ENCODE results near the gene MAN2C1. TPM values are rescaled to one million over a fixed set of nuclear protein-coding genes. Genes with fewer than 3 reads are reported as not detected.
A peak's percentile ranks its signal among the peaks of the same experiment; 100 is the strongest.

MAN2C1 gene
- total RNA-seq, 2 donors from 2014 or later, result 192 to 211 TPM

GRCh38 chr15:75362642-75363249 lies 5.7 kb downstream of the MAN2C1 start:
- DNase-seq (no peak), ATAC-seq (no peak)
- intact Hi-C loops (cut with DNase I, micrococcal nuclease), result loop anchor here in 1 of 2 donors (10.0 kb wide), 1 partner anchor 272 kb away; no protein-coding TSS in a partner anchor

GRCh38 chr15:75361989-75362641 lies 6.3 kb downstream of the MAN2C1 start:
- ATAC-seq (peak; percentile 10), DNase-seq (no peak)
- intact Hi-C loops (cut with DNase I, micrococcal nuclease), result loop anchor here in 1 of 2 donors (10.0 kb wide), 1 partner anchor 273 kb away; no protein-coding TSS in a partner anchor

GRCh38 chr15:75361361-75361988 lies 6.9 kb downstream of the MAN2C1 start:
- DNase-seq (no peak), ATAC-seq (no peak)
- intact Hi-C loops (cut with DNase I, micrococcal nuclease), result loop anchor here in 1 of 2 donors (10.0 kb wide), 1 partner anchor 273 kb away; no protein-coding TSS in a partner anchor

DNA sequence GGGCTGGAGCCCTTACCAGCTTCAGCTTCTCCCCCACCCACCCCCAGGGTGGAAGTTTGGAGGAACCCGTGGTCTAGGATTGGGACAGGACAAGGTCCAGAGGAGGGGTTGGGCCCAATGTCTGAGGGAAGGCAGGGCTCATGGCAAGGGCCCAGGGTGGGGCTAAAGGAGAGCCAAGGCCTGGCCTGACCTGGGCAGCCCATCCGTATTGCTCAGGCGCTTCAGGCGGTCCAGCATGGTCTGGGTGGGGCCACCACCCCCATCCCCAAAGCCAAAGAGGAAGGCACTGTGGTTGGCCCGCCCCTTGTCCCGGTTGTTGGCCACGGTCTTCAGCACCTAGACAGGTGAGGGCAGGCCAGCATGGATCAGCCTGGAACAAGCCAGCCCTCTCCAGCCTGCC lies 7.6 kb downstream of the MAN2C1 start:
- ATAC-seq (no peak), DNase-seq (no peak)
- intact Hi-C loops (cut with DNase I, micrococcal nuclease), result loop anchor here in 1 of 2 donors (10.0 kb wide), 1 partner anchor 274 kb away; no protein-coding TSS in a partner anchor

- intact Hi-C loops (cut with DNase I, micrococcal nuclease), result loop anchor here in 1 of 2 donors (10.0 kb wide), 1 partner anchor 274 kb away; no protein-coding TSS in a partner anchor
- no peak for ATAC-seq
- no peak for DNase-seq
Observed at GRCh38 chr15:75360391-75360790, 8.0 kb downstream of the MAN2C1 start.

DNA sequence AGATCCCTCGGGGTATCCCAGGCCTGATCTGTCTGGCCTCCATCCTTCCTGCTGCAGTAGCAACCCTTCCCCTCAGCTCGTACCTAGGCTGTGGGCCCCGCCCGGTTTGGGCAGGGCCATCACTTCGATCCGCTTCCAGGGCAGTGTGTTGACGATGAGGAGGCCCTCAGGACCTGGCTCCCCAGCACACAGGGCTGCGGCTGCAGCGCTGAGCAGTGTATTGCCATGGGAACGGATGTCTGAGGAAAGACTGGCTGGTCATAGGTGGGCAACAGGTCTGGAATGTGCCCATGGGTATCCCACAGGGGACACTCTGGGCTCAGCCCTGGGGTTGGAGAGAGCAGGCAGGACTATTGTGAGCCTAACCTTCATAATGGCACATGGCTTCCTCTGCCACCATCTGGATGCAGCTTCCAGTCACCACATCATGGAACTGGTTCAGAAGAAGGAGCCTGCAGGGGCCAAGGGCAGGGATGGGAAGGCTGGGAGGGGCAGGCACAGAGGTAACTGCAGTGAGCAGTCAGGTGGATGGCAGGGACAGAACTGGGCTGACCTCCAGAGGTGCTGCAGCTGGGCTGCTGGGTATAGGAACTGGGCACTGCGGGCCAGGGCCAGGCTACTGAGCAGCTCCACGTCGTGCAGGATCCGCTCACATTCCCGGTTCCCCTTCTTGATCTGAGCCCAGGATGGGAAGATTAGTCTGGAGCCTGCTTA lies 8.7 kb downstream of the MAN2C1 start:
- no peak for DNase-seq
- intact Hi-C loops (cut with DNase I, micrococcal nuclease), result loop anchor here in 1 of 2 donors (10.0 kb wide), 1 partner anchor 275 kb away; no protein-coding TSS in a partner anchor
- peak; percentile 18 for ATAC-seq

- ATAC-seq (no peak), DNase-seq (no peak)
- intact Hi-C loops (cut with DNase I, micrococcal nuclease), result no loop called here
Observed at GRCh38 chr15:75358771-75359536, 9.5 kb downstream of the MAN2C1 start.

DNA sequence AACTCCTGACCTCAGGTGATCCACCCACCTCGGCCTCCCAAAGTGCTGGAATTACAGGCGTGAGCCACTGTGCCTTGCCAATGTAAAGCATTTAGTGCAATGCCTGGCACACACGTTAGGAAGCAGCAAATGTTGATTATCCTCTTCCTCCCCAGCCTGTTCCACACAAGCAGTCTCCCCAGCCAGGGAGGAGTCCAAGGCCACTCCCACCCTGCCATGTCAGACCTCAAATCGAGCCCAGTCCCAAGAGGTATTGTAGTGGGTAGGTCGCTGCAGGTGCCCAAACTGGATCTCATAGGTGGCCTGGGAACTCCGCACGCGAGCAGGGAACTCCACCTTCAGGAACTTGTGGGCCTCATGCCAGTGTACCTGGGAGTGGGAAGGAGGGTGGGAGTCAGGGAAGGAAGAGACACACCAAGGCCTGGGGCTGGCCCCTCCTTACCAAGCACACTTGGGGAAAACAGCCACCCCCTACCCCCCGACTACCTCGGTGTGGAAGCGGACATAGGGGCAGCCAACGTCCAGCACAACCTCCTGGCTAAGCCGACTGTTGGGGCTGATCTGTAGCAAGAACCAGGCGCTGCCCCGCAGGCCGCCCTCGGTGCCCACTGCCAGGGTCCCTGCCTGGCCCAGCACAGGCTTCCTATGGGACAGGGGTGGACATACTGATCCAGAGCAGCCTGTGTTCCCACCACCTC lies 10.3 kb downstream of the MAN2C1 start:
- ATAC-seq (no peak), DNase-seq (no peak)
- intact Hi-C loops (cut with DNase I, micrococcal nuclease), result no loop called here

DNA sequence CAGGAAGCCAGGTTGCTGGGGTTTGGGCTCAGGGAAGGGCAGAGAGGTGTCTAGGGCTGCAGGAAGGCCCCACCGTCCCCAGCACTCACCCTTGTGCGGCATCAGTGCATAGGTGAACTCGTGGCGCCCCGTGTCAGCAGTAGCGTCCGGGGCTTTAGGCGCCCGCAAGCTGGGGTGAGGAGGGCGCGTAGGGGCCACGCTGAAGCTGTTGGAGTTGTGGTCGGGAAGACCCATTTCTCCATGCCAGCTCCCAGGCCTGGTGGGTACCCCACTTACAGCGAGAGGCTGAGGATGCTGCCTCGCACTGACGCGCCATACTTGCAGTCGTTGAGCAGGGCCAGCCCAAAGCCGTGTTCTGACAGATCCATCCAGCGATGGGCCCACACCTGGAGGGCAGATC lies 11.9 kb downstream of the MAN2C1 start:
- no peak for DNase-seq
- intact Hi-C loops (cut with DNase I, micrococcal nuclease), result no loop called here
- ATAC-seq, result no peak

DNA sequence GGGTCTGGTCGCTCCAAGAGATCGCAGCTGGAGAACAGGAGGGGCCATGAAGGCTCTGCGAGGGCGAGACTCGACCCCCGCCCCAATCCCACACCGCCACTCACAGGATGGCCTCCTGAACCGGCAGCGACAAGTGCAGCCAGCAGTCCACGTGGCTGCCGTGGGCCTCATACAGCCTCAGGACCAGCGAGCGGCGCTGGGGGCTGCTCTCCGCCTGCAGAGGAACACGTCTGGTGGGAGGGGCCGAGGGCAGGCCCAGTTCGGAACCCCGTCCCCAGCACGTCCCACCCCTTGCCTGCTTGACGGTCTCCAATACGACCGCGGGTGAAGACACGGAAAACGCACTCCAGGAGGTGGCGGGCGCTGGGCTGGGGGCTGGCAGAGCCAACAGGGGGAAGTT lies 12.4 kb downstream of the MAN2C1 start:
- DNase-seq (no peak), ATAC-seq (no peak)
- intact Hi-C loops (cut with DNase I, micrococcal nuclease), result no loop called here

GRCh38 chr15:75355369-75355768 lies 13.0 kb downstream of the MAN2C1 start:
- DNase-seq (no peak), ATAC-seq (no peak)
- intact Hi-C loops (cut with DNase I, micrococcal nuclease), result no loop called here

DNA sequence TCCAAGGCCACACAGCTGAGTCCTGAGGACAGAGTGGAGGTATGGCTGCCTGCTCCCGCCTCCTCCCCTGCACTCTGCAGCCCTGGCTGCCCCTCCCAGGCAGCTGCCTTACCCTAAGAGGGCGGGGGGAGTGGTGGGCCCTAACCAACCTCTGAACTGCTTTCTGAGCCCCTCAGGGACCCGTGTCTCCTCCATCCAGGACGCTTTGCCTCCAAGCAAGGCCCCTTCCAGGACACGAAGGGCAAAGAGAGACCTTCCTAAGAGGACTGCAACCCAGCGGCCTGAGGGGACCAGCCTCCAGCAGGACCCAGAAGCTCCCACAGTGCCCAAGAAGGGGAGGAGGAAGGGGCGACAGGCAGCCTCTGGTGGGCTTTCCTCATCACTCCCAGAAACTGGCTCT lies 14.0 kb downstream of the MAN2C1 start:
- DNase-seq, result no peak

GRCh38 chr15:75353604-75354003 lies 14.8 kb downstream of the MAN2C1 start:
- no peak for DNase-seq
- intact Hi-C loops (cut with DNase I, micrococcal nuclease), result no loop called here
- ATAC-seq, result no peak

More for the DNA sequence above, 14.0 kb downstream of the MAN2C1 start:
- ATAC-seq, result no peak
- intact Hi-C loops (cut with DNase I, micrococcal nuclease), result no loop called here

GRCh38 chr15:75352186-75353080 lies 16.0 kb downstream of the MAN2C1 start:
- no peak for ATAC-seq
- no peak for DNase-seq
- intact Hi-C loops (cut with DNase I, micrococcal nuclease), result no loop called here

DNA sequence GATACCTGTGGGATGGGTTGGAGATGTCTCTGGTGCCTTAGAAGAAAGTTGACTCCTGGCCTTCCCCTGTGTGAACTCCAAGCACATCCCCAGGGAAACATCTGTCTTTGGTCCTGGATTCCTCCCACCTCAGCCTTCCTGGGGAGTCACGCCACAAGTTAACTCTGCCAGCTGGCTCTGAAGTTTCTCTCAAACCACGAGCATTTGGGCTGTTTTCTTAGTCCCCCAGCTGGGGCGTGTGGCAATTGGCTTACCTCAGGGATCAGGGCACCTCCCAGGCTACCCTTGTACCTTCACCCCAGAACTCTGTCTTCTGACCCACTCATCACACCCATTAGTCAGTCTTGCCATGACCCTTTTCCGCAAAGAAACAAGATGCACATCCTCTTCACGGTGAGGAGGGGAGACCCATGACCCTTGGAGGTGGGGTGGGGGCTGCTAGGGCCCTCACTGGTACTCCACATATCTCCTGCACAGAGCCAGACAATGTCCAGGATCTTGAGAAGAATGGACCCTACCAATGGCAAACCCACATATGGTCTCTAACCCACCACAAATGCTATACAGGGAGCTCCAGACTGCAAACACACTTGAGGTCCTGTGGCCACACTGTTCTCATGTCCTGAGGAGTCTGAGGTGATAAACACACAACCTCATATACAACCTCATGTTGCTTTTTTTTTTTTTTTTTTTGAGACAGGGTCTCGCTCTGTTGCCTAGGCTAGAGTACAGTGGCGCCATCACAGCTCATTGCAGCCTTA lies 17.6 kb downstream of the MAN2C1 start:
- no peak for DNase-seq
- intact Hi-C loops (cut with DNase I, micrococcal nuclease), result no loop called here
- ATAC-seq, result no peak

- intact Hi-C loops (cut with DNase I, micrococcal nuclease), result no loop called here
- peak; percentile 37 to 54 for DNase-seq
- ATAC-seq, result no peak
Observed at GRCh38 chr15:75349851-75350588, 18.4 kb downstream of the MAN2C1 start.
